Adrenal gland (tissue), 12 donors: ENCODE data around the gene MAPT. TPM values are rescaled to one million over a fixed set of nuclear protein-coding genes. Genes with fewer than 3 reads are reported as not detected.
"Not testable (repeated sequence)": the region's sequence is repeated elsewhere in the genome, so short reads cannot be mapped to it uniquely, and the experiment has no call there.

Source experiments
- DNase-seq, 7 donors: peaks; one replicate each; pipeline ENCODE4 v3.0.0-alpha.2; 2019 to 2020
- H3K27ac ChIP-seq, 5 donors: fragments of 200-600 bp; sonication (generic) in 4 of 5; 1 replicate in 3 of 5; 2 replicates in 2 of 5; pipeline versions ENCODE4 v1.5.1 to v1.8.0; 2016 to 2020; ENCODE audit warnings: mild to moderate bottlenecking in 1 of 5
- H3K27me3 ChIP-seq: fragments of 200-600 bp; 2 replicates; pipeline ENCODE4 v1.8.0; 2021
- H3K36me3 ChIP-seq, 2 donors: fragments of 200-600 bp; replicated peaks in 1 of 2; 1 replicate in 1 of 2; 2 replicates in 1 of 2; pipeline versions ENCODE4 v1.5.1 to v1.8.0; 2018 to 2022
- H3K4me1 ChIP-seq, 2 donors: fragments of 200-600 bp; replicated peaks in 1 of 2; 1 replicate in 1 of 2; 2 replicates in 1 of 2; pipeline versions ENCODE4 v1.5.1 to v1.8.0; 2018 to 2021
- H3K4me3 ChIP-seq, 4 donors: fragments of 200-600 bp; sonication (generic) in 3 of 4; one replicate each; pipeline ENCODE4 v1.5.1; 2016 to 2018
- H3K9me3 ChIP-seq, 3 donors: fragments of 200-600 bp; sonication (generic) in 1 of 3; replicated peaks in 1 of 3; 1 replicate in 2 of 3; 2 replicates in 1 of 3; pipeline versions ENCODE4 v1.5.1 to v1.8.0; 2016 to 2021
- POLR2A ChIP-seq, 2 donors: fragments of 450-650 bp; IDR thresholded peaks; one replicate each; pipeline ENCODE4 v1.6.1; 2017; ENCODE audit warnings: antibody characterized with exemption in 2 of 2, mild to moderate bottlenecking in 2 of 2, moderate library complexity in 1 of 2
- WGBS, 4 donors: extraction: QIAGEN DNeasy Blood & Tissue Kit in 2 of 4; methylation state at CpG; one replicate each; pipeline versions ENCODE4 v1.1.5 to v1.1.7; 2013 to 2017; 5-methylcytosine and 5-hydroxymethylcytosine counted together
- intact Hi-C, 2 donors: fragments of 100-400 bp; cut with DNase I; formaldehyde crosslinking; loops; one replicate each; pipeline versions ENCODE4 v1.14.1 to v1.15.0; 2022 to 2023
- polyA plus RNA-seq, 3 donors: library from polyadenylated mRNA; stranded (reverse); fragments of 200-250 nt in 2 of 3; fragments of 350-450 nt in 1 of 3; fragmentation: Illumina TruSeq in 1 of 3; extraction: RNeasy Lipid Tissue Mini Kit (QIAGEN cat#74804) in 1 of 3; gene quantifications; one replicate each; pipeline ENCODE4 v1.2.3, GENCODE V29; 2013 to 2014
- total RNA-seq, 9 donors: library from RNA; depleted of rRNA in 4 of 9; stranded (reverse); fragments of >200 nt in 4 of 9; fragments of 120-200 nt in 1 of 9; fragmentation: NEBNext Ultra II Directional in 1 of 9; extraction: Animal tissue kit (Norgen Biotek cat#: 25700) in 1 of 9; gene quantifications; one replicate each; pipeline versions ENCODE4 v1.1.0 to v1.2.4, GENCODE V29; 2013 to 2023
- TF ChIP-seq, protein P1 (sequence below), 6 experiments: fragments of 450-650 bp in 4 of 6; fragments of 200-600 bp in 2 of 6; sonication (generic) in 1 of 6; IDR thresholded peaks; 1 replicate in 5 of 6; 2 replicates in 1 of 6; pipeline versions ENCODE4 v1.5.1 to v1.8.0; 2016 to 2021; ENCODE audit warnings: antibody characterized with exemption in 6 of 6, mild to moderate bottlenecking in 2 of 6, moderate library complexity in 1 of 6
- donor health status: healthy with polysubstance abuse.
- donor health status: Bipolar disorder and iron deficiency.
- donor health status: DM: yes; HTN: yes; CAD: no.
- donor health status: DM: no; HTN: no; CAD: no.
- donor health status: DM: no; HTN: no; CAD: no.
- donor health status: DM: yes; HTN: yes; CAD: no.

MAPT gene
- total and polyA plus RNA-seq, 12 donors: 0.72 to 17.6 (median 3.3) TPM

DNA sequence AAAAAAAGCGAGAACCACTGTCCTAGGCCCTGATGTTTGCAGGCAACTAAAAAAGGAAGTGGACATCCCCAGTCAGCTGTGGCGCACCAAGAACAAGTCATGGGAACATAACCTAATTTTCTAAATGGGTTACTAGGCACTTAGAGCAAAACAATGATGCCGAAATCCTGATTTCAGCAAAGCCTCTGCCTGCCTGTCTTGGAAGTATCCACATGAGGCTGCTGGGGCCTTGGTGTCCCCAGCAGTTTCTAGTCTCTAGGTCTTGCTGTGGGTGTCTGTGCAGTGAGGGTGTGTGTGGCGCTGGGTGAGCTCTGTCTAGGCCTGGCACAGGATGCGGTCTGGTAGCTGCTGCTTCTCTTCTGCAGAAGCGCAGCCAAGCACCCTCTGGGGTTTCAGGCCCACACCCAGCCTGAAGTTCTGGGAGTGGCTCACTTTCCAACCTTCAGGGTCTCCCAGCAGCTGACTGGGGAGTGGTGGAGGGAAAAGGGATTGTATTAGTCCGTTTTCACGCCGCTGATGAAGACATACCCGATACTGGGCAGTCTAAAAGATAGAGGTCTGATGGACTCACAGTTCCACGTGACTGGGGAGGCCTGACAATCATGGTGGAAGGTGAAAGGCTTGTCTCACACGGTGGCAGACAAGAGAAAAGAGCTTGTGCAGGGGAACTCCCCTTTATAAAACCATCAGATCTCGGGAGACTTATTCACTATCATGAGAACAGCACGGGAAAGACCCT, 125.8 kb downstream of the MAPT start:
- H3K4me3 ChIP-seq: no peak overlapping the region
- H3K36me3 ChIP-seq: no peaks in the 10 kb centered on the region
- no peaks in the 10 kb centered on the region for H3K27me3 ChIP-seq
- peak overlapping the region in 1 of 5 donors; percentile 39 for H3K27ac ChIP-seq
- TF ChIP-seq, protein P1, sequence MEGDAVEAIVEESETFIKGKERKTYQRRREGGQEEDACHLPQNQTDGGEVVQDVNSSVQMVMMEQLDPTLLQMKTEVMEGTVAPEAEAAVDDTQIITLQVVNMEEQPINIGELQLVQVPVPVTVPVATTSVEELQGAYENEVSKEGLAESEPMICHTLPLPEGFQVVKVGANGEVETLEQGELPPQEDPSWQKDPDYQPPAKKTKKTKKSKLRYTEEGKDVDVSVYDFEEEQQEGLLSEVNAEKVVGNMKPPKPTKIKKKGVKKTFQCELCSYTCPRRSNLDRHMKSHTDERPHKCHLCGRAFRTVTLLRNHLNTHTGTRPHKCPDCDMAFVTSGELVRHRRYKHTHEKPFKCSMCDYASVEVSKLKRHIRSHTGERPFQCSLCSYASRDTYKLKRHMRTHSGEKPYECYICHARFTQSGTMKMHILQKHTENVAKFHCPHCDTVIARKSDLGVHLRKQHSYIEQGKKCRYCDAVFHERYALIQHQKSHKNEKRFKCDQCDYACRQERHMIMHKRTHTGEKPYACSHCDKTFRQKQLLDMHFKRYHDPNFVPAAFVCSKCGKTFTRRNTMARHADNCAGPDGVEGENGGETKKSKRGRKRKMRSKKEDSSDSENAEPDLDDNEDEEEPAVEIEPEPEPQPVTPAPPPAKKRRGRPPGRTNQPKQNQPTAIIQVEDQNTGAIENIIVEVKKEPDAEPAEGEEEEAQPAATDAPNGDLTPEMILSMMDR (IDR thresholded peaks at IDR 0.05): no peak
- TF ChIP-seq POLR2A (IDR thresholded peaks at IDR 0.05): no peak
- peaks cover 0 to 5% of the 10 kb centered on the region in 2 donors for H3K4me1 ChIP-seq
- no peaks in the 10 kb centered on the region for H3K9me3 ChIP-seq
- intact Hi-C loops: no loop called here
- WGBS, 4 donors: 86 to 91% (median 88%) methylated on average over 14 of the region's 14 CpGs
- peak in 1 of 7 donors; percentile 67 for DNase-seq

- Histone ChIP-seq H3K4me3 (no peak overlapping the region), H3K9me3 (no peaks in the 10 kb centered on the region), H3K36me3 (no peaks in the 10 kb centered on the region), H3K27me3 (no peaks in the 10 kb centered on the region), H3K27ac (peak overlapping the region in 1 of 5 donors; percentile 39), H3K4me1 (peaks cover 0 to 5% of the 10 kb centered on the region in 2 donors)
- WGBS, 4 donors: 79 to 95% (median 91%) methylated on average over 11 to 12 of the region's 12 CpGs
- no peak for DNase-seq
- TF ChIP-seq, protein P1 (IDR thresholded peaks at IDR 0.05): no peak
- TF ChIP-seq POLR2A (IDR thresholded peaks at IDR 0.05): no peak
- intact Hi-C loops: no loop called here
Observed at GRCh38 chr17:46020998-46021397, 126.6 kb downstream of the MAPT start.

- peaks cover 0 to 21% of the 10 kb centered on the region in 2 donors for H3K4me1 ChIP-seq
- 91 to 94% (median 93%) methylated on average over 7 of the region's 7 CpGs for WGBS, 4 donors
- H3K36me3 ChIP-seq, H3K27ac ChIP-seq, H3K27me3 ChIP-seq, H3K9me3 ChIP-seq, H3K4me3 ChIP-seq, DNase-seq, intact Hi-C loops: not testable (repeated sequence)
Observed at GRCh38 chr17:46023366-46023765, 129.0 kb downstream of the MAPT start.

DNA sequence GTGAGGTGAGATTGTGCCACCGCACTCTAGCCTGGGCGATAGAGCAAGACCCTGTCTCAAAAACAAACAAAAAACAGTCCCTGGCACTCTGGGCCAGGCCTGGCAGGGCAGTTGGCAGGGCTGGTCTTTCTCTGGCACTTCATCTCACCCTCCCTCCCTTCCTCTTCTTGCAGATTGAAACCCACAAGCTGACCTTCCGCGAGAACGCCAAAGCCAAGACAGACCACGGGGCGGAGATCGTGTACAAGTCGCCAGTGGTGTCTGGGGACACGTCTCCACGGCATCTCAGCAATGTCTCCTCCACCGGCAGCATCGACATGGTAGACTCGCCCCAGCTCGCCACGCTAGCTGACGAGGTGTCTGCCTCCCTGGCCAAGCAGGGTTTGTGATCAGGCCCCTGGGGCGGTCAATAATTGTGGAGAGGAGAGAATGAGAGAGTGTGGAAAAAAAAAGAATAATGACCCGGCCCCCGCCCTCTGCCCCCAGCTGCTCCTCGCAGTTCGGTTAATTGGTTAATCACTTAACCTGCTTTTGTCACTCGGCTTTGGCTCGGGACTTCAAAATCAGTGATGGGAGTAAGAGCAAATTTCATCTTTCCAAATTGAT, 129.5 kb downstream of the MAPT start:
- Histone ChIP-seq H3K27me3 (no peaks in the 10 kb centered on the region), H3K9me3 (no peaks in the 10 kb centered on the region), H3K4me1 (peaks cover 1 to 27% of the 10 kb centered on the region in 2 donors), H3K27ac (no peak overlapping the region), H3K4me3 (no peak overlapping the region), H3K36me3 (peaks cover 0 to 10% of the 10 kb centered on the region in 2 donors)
- intact Hi-C loops: no loop called here
- no peak for DNase-seq
- 93 to 95% (median 94%) methylated on average over 16 to 24 of the region's 24 CpGs for WGBS, 4 donors
- no peak for TF ChIP-seq POLR2A (IDR thresholded peaks at IDR 0.05)
- TF ChIP-seq, protein P1 (IDR thresholded peaks at IDR 0.05): no peak
